Mucosa of stomach (tissue), 1 donor: Measurements from ENCODE around the gene KMT5B.
A peak's percentile ranks its signal among the peaks of the same experiment; 100 is the strongest.
"Not testable (repeated sequence)": the region's sequence is repeated elsewhere in the genome, so short reads cannot be mapped to it uniquely, and the experiment has no call there.

Experiments used
- H3K27me3 ChIP-seq: one replicate; pipeline ENCODE4 v1.7.0; 2013; ENCODE audit warnings: mild to moderate bottlenecking, low read length; ENCODE audit not compliant: control insufficient read depth, insufficient read depth
- H3K36me3 ChIP-seq: one replicate; pipeline ENCODE4 v1.7.0; 2013; ENCODE audit warnings: low read length; ENCODE audit not compliant: control insufficient read depth, insufficient read depth
- H3K4me1 ChIP-seq: one replicate; pipeline ENCODE4 v1.7.0; 2013; ENCODE audit warnings: mild to moderate bottlenecking, low read length; ENCODE audit not compliant: control insufficient read depth, insufficient read depth
- H3K4me3 ChIP-seq: one replicate; pipeline ENCODE4 v1.7.0; 2013; ENCODE audit warnings: low read length
- H3K9ac ChIP-seq: one replicate; pipeline ENCODE4 v1.7.0; 2013; ENCODE audit warnings: mild to moderate bottlenecking, low read length, moderate library complexity
- H3K9me3 ChIP-seq: one replicate; pipeline ENCODE4 v1.7.0; 2013; ENCODE audit warnings: mild to moderate bottlenecking, low read length, moderate library complexity; ENCODE audit not compliant: control insufficient read depth
- donor health status: Pancreatic carcinoma.

The KMT5B gene

GRCh38 chr11:68251765-68252164 is 38.7 kb upstream of the KMT5B start:
- H3K27me3 ChIP-seq = no peaks in the 10 kb centered on the region
- no peaks in the 10 kb centered on the region for H3K9me3 ChIP-seq
- no peaks in the 10 kb centered on the region for H3K4me1 ChIP-seq
- H3K9ac ChIP-seq = no peak overlapping the region
- no peaks in the 10 kb centered on the region for H3K36me3 ChIP-seq
- H3K4me3 ChIP-seq = no peak overlapping the region

- not testable (repeated sequence) for H3K9me3 ChIP-seq, H3K9ac ChIP-seq, H3K36me3 ChIP-seq, H3K27me3 ChIP-seq, H3K4me1 ChIP-seq, H3K4me3 ChIP-seq
Measured at GRCh38 chr11:68244912-68245311, 31.8 kb upstream of the KMT5B start.

GRCh38 chr11:68243847-68244246 is 30.8 kb upstream of the KMT5B start:
- H3K9ac ChIP-seq, H3K36me3 ChIP-seq, H3K4me3 ChIP-seq, H3K4me1 ChIP-seq, H3K27me3 ChIP-seq, H3K9me3 ChIP-seq: not testable (repeated sequence)

- no peaks in the 10 kb centered on the region for H3K9me3 ChIP-seq
- H3K4me3 ChIP-seq = no peak overlapping the region
- H3K9ac ChIP-seq = no peak overlapping the region
- no peaks in the 10 kb centered on the region for H3K27me3 ChIP-seq
- H3K36me3 ChIP-seq = no peaks in the 10 kb centered on the region
- no peaks in the 10 kb centered on the region for H3K4me1 ChIP-seq
Measured at GRCh38 chr11:68242616-68243015, 29.5 kb upstream of the KMT5B start.

- no peaks in the 10 kb centered on the region for H3K9me3 ChIP-seq
- no peak overlapping the region for H3K4me3 ChIP-seq
- no peak overlapping the region for H3K9ac ChIP-seq
- no peaks in the 10 kb centered on the region for H3K4me1 ChIP-seq
- no peaks in the 10 kb centered on the region for H3K36me3 ChIP-seq
- peaks cover 3% of the 10 kb centered on the region for H3K27me3 ChIP-seq
Measured at GRCh38 chr11:68231621-68232020, 18.5 kb upstream of the KMT5B start.

GRCh38 chr11:68229601-68230000 is 16.5 kb upstream of the KMT5B start:
- Histone ChIP-seq H3K9ac (no peak overlapping the region), H3K9me3 (no peaks in the 10 kb centered on the region)

GRCh38 chr11:68226421-68226820 is 13.3 kb upstream of the KMT5B start:
- H3K4me3 ChIP-seq = no peak overlapping the region
- H3K9me3 ChIP-seq = no peaks in the 10 kb centered on the region
- H3K27me3 ChIP-seq = peaks cover 2% of the 10 kb centered on the region
- no peak overlapping the region for H3K9ac ChIP-seq
- H3K4me1 ChIP-seq = no peaks in the 10 kb centered on the region
- no peaks in the 10 kb centered on the region for H3K36me3 ChIP-seq

More at GRCh38 chr11:68229601-68230000, 16.5 kb upstream of the KMT5B start:
- no peak overlapping the region for H3K4me3 ChIP-seq
- H3K36me3 ChIP-seq = no peaks in the 10 kb centered on the region
- H3K4me1 ChIP-seq = no peaks in the 10 kb centered on the region
- peaks cover 2% of the 10 kb centered on the region for H3K27me3 ChIP-seq

GRCh38 chr11:68224606-68225005 is 11.5 kb upstream of the KMT5B start:
- Histone ChIP-seq H3K36me3 (no peaks in the 10 kb centered on the region), H3K9me3 (no peaks in the 10 kb centered on the region), H3K9ac (no peak overlapping the region), H3K4me3 (no peak overlapping the region), H3K27me3 (peaks cover 2% of the 10 kb centered on the region), H3K4me1 (no peaks in the 10 kb centered on the region)

- Histone ChIP-seq H3K9me3 (no peaks in the 10 kb centered on the region), H3K27me3 (peaks cover 2% of the 10 kb centered on the region), H3K36me3 (no peaks in the 10 kb centered on the region), H3K9ac (no peak overlapping the region), H3K4me1 (no peaks in the 10 kb centered on the region), H3K4me3 (no peak overlapping the region)
Measured at GRCh38 chr11:68223275-68223674, 10.2 kb upstream of the KMT5B start.

- no peaks in the 10 kb centered on the region for H3K36me3 ChIP-seq
Measured at GRCh38 chr11:68221406-68221805, 8.3 kb upstream of the KMT5B start.

GRCh38 chr11:68216171-68216938 is 3.3 kb upstream of the KMT5B start:
- Histone ChIP-seq H3K27me3 (no peaks in the 10 kb centered on the region), H3K36me3 (no peaks in the 10 kb centered on the region), H3K4me1 (peaks cover 25% of the 10 kb centered on the region), H3K9me3 (no peaks in the 10 kb centered on the region), H3K9ac (peak overlapping the region; percentile 30), H3K4me3 (no peak overlapping the region)

More at GRCh38 chr11:68221406-68221805, 8.3 kb upstream of the KMT5B start:
- Histone ChIP-seq H3K9ac (no peak overlapping the region), H3K4me1 (peaks cover 3% of the 10 kb centered on the region), H3K9me3 (no peaks in the 10 kb centered on the region), H3K4me3 (no peak overlapping the region), H3K27me3 (peaks cover 2% of the 10 kb centered on the region)

- Histone ChIP-seq H3K9ac (peak overlapping the region; percentile 30), H3K36me3 (no peaks in the 10 kb centered on the region), H3K4me1 (peaks cover 32% of the 10 kb centered on the region), H3K27me3 (no peaks in the 10 kb centered on the region), H3K9me3 (no peaks in the 10 kb centered on the region), H3K4me3 (no peak overlapping the region)
Measured at GRCh38 chr11:68215524-68216170, 2.6 kb upstream of the KMT5B start.
